HEK293 (cell line): ENCODE data around the gene GPR152.

Source experiments
- BCL11B ChIP-seq: fragments of 450-650 bp; formaldehyde crosslinking; IDR thresholded peaks from 2 replicates; pipeline ENCODE4 v1.5.1; 2016; ENCODE audit warnings: low read depth, missing biosample characterization, missing genetic modification characterization
- GLIS1 ChIP-seq: fragments of 450-650 bp; formaldehyde crosslinking; IDR thresholded peaks from 2 replicates; pipeline ENCODE4 v1.5.1; 2016; ENCODE audit warnings: missing biosample characterization, missing genetic modification characterization
- KLF8 ChIP-seq: fragments of 450-650 bp; formaldehyde crosslinking; IDR thresholded peaks from 2 replicates; pipeline ENCODE4 v1.5.1; 2016; ENCODE audit warnings: missing biosample characterization, missing genetic modification characterization
- MEIS1 ChIP-seq: sonication (generic); formaldehyde crosslinking; IDR thresholded peaks from 2 replicates; pipeline ENCODE4 v1.8.1; 2022; ENCODE audit warnings: missing genetic modification reagents, mild to moderate bottlenecking, borderline replicate concordance
- OSR2 ChIP-seq: fragments of 450-650 bp; formaldehyde crosslinking; IDR thresholded peaks from 2 replicates; pipeline ENCODE4 v1.5.1; 2016; ENCODE audit warnings: missing biosample characterization, missing genetic modification characterization
- SP2 ChIP-seq: fragments of 450-650 bp; formaldehyde crosslinking; IDR thresholded peaks from 2 replicates; pipeline ENCODE4 v1.5.1; 2016; ENCODE audit warnings: missing biosample characterization, missing genetic modification characterization
- YY2 ChIP-seq: fragments of 450-650 bp; formaldehyde crosslinking; IDR thresholded peaks from 2 replicates; pipeline ENCODE4 v1.5.1; 2016; ENCODE audit warnings: missing biosample characterization, missing genetic modification characterization
- ZBTB17 ChIP-seq: fragments of 450-650 bp; formaldehyde crosslinking; IDR thresholded peaks from 2 replicates; pipeline ENCODE4 v1.5.1; 2016; ENCODE audit warnings: missing biosample characterization, missing genetic modification characterization
- ZFP69B ChIP-seq: fragments of 450-650 bp; formaldehyde crosslinking; IDR thresholded peaks from 2 replicates; pipeline ENCODE4 v1.5.1; 2016; ENCODE audit warnings: missing biosample characterization, missing genetic modification characterization
- ZNF132 ChIP-seq: fragments of 450-650 bp; formaldehyde crosslinking; IDR thresholded peaks from 2 replicates; pipeline ENCODE4 v1.5.1; 2017; ENCODE audit warnings: missing biosample characterization, missing genetic modification characterization, borderline replicate concordance
- ZNF133 ChIP-seq: fragments of 450-650 bp; formaldehyde crosslinking; IDR thresholded peaks from 2 replicates; pipeline ENCODE4 v1.5.1; 2016; ENCODE audit warnings: missing biosample characterization, missing genetic modification characterization
- ZNF155 ChIP-seq: fragments of 450-650 bp; formaldehyde crosslinking; IDR thresholded peaks from 2 replicates; pipeline ENCODE4 v1.5.1; 2016; ENCODE audit warnings: missing biosample characterization, missing genetic modification characterization
- ZNF24 ChIP-seq: fragments of 450-650 bp; formaldehyde crosslinking; IDR thresholded peaks from 2 replicates; pipeline ENCODE4 v1.5.1; 2016; ENCODE audit warnings: missing biosample characterization, missing genetic modification characterization
- ZNF248 ChIP-seq: fragments of 450-650 bp; formaldehyde crosslinking; IDR thresholded peaks from 2 replicates; pipeline ENCODE4 v1.5.1; 2017; ENCODE audit warnings: missing biosample characterization, missing genetic modification characterization
- ZNF341 ChIP-seq: fragments of 450-650 bp; formaldehyde crosslinking; IDR thresholded peaks from 2 replicates; pipeline ENCODE4; 2016; ENCODE audit warnings: low read depth, missing biosample characterization, missing genetic modification characterization
- ZNF416 ChIP-seq: fragments of 450-650 bp; formaldehyde crosslinking; IDR thresholded peaks from 2 replicates; pipeline ENCODE4 v1.5.1; 2016; ENCODE audit warnings: missing biosample characterization, missing genetic modification characterization
- ZNF521 ChIP-seq: fragments of 450-650 bp; formaldehyde crosslinking; IDR thresholded peaks from 2 replicates; pipeline ENCODE4 v1.5.1; 2017; ENCODE audit warnings: missing biosample characterization, mild to moderate bottlenecking, missing genetic modification characterization
- ZNF623 ChIP-seq: fragments of 450-650 bp; formaldehyde crosslinking; IDR thresholded peaks from 2 replicates; pipeline ENCODE4 v1.5.1; 2016; ENCODE audit warnings: missing biosample characterization, missing genetic modification characterization
- ZNF791 ChIP-seq: fragments of 450-650 bp; formaldehyde crosslinking; IDR thresholded peaks from 2 replicates; pipeline ENCODE4 v1.5.1; 2016; ENCODE audit warnings: missing biosample characterization, missing genetic modification characterization
- TF ChIP-seq, protein P1 (sequence below): fragments of 450-650 bp; formaldehyde crosslinking; IDR thresholded peaks from 2 replicates; pipeline ENCODE4 v1.5.1; 2016; ENCODE audit warnings: missing biosample characterization, missing genetic modification characterization
- TF ChIP-seq, protein P2 (sequence below): fragments of 450-650 bp; formaldehyde crosslinking; IDR thresholded peaks from 2 replicates; pipeline ENCODE4 v1.5.1; 2016; ENCODE audit warnings: missing biosample characterization, missing genetic modification characterization
- TF ChIP-seq, protein P3 (sequence below): fragments of 450-650 bp; formaldehyde crosslinking; IDR thresholded peaks from 2 replicates; pipeline ENCODE4 v1.5.1; 2016; ENCODE audit warnings: missing biosample characterization, missing genetic modification characterization
- TF ChIP-seq, protein P4 (sequence below): fragments of 450-650 bp; formaldehyde crosslinking; IDR thresholded peaks from 2 replicates; pipeline ENCODE4 v1.5.1; 2016; ENCODE audit warnings: missing biosample characterization, missing genetic modification characterization
- TF ChIP-seq, protein P5 (sequence below): fragments of 450-650 bp; formaldehyde crosslinking; IDR thresholded peaks from 2 replicates; pipeline ENCODE4 v1.5.1; 2016; ENCODE audit warnings: missing biosample characterization, missing genetic modification characterization
- TF ChIP-seq, protein P6 (sequence below): fragments of 450-650 bp; formaldehyde crosslinking; IDR thresholded peaks from 2 replicates; pipeline ENCODE4 v1.5.1; 2016; ENCODE audit warnings: missing biosample characterization, missing genetic modification characterization
- TF ChIP-seq, protein P7 (sequence below): fragments of 450-650 bp; formaldehyde crosslinking; IDR thresholded peaks from 2 replicates; pipeline ENCODE4 v1.5.1; 2016; ENCODE audit warnings: missing biosample characterization, missing genetic modification characterization

The GPR152 gene

DNA sequence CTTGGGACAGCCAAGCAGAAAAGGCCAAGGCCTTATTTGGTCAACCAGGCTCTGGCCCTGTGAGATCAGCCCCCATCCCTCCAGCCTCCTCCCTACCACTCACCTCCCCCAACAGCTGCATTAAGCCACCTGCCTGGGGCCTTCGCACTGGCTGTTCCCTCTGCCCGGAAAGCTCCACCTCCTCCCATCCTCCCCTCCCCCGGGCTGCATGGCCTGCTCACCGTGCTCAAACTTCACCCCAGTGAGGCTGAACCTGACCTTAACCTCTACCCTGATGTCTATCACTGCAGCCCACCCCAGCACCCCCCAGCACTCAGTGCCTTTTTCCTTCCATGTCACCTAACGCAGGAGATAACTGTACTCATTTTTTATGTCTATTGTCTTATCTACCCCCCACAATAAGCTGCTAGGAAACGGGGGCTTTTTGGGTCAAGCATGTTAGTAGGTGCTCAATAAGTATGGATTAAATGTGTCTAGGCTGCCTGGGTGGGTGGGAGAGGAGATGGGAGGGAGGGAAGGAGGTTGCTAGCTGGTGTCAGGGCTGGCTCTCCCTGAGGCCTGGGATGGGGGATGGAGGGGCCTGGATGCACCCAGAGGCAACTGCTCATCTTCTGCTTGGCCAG is 16.0 kb downstream of the GPR152 start (continued):
- peak; percentile 58; the same call in 1 of the 2 replicates for TF ChIP-seq ZBTB17 (tag by site-specific recombination)
- no peak for TF ChIP-seq ZNF623
- no peak for TF ChIP-seq ZNF132 (tag by site-specific recombination)
- TF ChIP-seq, protein P1, sequence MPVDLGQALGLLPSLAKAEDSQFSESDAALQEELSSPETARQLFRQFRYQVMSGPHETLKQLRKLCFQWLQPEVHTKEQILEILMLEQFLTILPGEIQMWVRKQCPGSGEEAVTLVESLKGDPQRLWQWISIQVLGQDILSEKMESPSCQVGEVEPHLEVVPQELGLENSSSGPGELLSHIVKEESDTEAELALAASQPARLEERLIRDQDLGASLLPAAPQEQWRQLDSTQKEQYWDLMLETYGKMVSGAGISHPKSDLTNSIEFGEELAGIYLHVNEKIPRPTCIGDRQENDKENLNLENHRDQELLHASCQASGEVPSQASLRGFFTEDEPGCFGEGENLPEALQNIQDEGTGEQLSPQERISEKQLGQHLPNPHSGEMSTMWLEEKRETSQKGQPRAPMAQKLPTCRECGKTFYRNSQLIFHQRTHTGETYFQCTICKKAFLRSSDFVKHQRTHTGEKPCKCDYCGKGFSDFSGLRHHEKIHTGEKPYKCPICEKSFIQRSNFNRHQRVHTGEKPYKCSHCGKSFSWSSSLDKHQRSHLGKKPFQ (tag by site-specific recombination), result no peak
- TF ChIP-seq ZNF791, result no peak
- TF ChIP-seq, protein P2, sequence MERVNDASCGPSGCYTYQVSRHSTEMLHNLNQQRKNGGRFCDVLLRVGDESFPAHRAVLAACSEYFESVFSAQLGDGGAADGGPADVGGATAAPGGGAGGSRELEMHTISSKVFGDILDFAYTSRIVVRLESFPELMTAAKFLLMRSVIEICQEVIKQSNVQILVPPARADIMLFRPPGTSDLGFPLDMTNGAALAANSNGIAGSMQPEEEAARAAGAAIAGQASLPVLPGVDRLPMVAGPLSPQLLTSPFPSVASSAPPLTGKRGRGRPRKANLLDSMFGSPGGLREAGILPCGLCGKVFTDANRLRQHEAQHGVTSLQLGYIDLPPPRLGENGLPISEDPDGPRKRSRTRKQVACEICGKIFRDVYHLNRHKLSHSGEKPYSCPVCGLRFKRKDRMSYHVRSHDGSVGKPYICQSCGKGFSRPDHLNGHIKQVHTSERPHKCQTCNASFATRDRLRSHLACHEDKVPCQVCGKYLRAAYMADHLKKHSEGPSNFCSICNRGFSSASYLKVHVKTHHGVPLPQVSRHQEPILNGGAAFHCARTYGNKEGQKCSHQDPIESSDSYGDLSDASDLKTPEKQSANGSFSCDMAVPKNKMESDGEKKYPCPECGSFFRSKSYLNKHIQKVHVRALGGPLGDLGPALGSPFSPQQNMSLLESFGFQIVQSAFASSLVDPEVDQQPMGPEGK (tag by site-specific recombination), result peak; percentile 70
- no peak for TF ChIP-seq ZFP69B
- TF ChIP-seq, protein P3, sequence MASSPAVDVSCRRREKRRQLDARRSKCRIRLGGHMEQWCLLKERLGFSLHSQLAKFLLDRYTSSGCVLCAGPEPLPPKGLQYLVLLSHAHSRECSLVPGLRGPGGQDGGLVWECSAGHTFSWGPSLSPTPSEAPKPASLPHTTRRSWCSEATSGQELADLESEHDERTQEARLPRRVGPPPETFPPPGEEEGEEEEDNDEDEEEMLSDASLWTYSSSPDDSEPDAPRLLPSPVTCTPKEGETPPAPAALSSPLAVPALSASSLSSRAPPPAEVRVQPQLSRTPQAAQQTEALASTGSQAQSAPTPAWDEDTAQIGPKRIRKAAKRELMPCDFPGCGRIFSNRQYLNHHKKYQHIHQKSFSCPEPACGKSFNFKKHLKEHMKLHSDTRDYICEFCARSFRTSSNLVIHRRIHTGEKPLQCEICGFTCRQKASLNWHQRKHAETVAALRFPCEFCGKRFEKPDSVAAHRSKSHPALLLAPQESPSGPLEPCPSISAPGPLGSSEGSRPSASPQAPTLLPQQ (tag by site-specific recombination), result no peak
- no peak for TF ChIP-seq MEIS1 (CRISPR knock-in tag)
- TF ChIP-seq, protein P4, sequence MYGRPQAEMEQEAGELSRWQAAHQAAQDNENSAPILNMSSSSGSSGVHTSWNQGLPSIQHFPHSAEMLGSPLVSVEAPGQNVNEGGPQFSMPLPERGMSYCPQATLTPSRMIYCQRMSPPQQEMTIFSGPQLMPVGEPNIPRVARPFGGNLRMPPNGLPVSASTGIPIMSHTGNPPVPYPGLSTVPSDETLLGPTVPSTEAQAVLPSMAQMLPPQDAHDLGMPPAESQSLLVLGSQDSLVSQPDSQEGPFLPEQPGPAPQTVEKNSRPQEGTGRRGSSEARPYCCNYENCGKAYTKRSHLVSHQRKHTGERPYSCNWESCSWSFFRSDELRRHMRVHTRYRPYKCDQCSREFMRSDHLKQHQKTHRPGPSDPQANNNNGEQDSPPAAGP, result peak; percentile 83
- TF ChIP-seq, protein P5, sequence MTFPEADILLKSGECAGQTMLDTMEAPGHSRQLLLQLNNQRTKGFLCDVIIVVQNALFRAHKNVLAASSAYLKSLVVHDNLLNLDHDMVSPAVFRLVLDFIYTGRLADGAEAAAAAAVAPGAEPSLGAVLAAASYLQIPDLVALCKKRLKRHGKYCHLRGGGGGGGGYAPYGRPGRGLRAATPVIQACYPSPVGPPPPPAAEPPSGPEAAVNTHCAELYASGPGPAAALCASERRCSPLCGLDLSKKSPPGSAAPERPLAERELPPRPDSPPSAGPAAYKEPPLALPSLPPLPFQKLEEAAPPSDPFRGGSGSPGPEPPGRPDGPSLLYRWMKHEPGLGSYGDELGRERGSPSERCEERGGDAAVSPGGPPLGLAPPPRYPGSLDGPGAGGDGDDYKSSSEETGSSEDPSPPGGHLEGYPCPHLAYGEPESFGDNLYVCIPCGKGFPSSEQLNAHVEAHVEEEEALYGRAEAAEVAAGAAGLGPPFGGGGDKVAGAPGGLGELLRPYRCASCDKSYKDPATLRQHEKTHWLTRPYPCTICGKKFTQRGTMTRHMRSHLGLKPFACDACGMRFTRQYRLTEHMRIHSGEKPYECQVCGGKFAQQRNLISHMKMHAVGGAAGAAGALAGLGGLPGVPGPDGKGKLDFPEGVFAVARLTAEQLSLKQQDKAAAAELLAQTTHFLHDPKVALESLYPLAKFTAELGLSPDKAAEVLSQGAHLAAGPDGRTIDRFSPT (tag by site-specific recombination), result no peak
- no peak for TF ChIP-seq ZNF133 (tag by site-specific recombination)
- TF ChIP-seq GLIS1 (tag by site-specific recombination), result peak; percentile 48; the same call in 1 of the 2 replicates
- TF ChIP-seq KLF8 (tag by site-specific recombination), result peak; percentile 54; the same call in 1 of the 2 replicates
- TF ChIP-seq OSR2, result no peak
- no peak for TF ChIP-seq ZNF521 (tag by site-specific recombination)
- TF ChIP-seq YY2 (tag by site-specific recombination), result no peak
- peak; percentile 47 for TF ChIP-seq SP2 (tag by site-specific recombination)
- TF ChIP-seq, protein P6, sequence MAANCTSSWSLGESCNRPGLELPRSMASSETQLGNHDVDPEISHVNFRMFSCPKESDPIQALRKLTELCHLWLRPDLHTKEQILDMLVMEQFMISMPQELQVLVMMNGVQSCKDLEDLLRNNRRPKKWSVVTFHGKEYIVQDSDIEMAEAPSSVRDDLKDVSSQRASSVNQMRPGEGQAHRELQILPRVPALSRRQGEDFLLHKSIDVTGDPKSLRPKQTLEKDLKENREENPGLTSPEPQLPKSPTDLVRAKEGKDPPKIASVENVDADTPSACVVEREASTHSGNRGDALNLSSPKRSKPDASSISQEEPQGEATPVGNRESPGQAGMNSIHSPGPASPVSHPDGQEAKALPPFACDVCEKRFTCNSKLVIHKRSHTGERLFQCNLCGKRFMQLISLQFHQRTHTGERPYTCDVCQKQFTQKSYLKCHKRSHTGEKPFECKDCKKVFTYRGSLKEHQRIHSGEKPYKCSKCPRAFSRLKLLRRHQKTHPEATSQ, result no peak
- TF ChIP-seq, protein P7, sequence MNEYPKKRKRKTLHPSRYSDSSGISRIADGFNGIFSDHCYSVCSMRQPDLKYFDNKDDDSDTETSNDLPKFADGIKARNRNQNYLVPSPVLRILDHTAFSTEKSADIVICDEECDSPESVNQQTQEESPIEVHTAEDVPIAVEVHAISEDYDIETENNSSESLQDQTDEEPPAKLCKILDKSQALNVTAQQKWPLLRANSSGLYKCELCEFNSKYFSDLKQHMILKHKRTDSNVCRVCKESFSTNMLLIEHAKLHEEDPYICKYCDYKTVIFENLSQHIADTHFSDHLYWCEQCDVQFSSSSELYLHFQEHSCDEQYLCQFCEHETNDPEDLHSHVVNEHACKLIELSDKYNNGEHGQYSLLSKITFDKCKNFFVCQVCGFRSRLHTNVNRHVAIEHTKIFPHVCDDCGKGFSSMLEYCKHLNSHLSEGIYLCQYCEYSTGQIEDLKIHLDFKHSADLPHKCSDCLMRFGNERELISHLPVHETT (tag by site-specific recombination), result peak; percentile 55; the same call in 1 of the 2 replicates
- no peak for TF ChIP-seq ZNF248 (tag by site-specific recombination)
- no peak for TF ChIP-seq ZNF416 (tag by site-specific recombination)
- TF ChIP-seq ZNF155 (tag by site-specific recombination), result no peak
- peak; percentile 88 for TF ChIP-seq ZNF341
- TF ChIP-seq ZNF24 (tag by site-specific recombination), result peak; percentile 38; the same call in 1 of the 2 replicates
- TF ChIP-seq BCL11B (tag by site-specific recombination), result peak; percentile 28; the same call in 1 of the 2 replicates
